Thyroid gland (tissue), 4 donors: ENCODE results near the gene HEATR5A. TPM values are rescaled to one million over a fixed set of nuclear protein-coding genes. Genes with fewer than 3 reads are reported as not detected.
"Not testable (repeated sequence)": the region's sequence is repeated elsewhere in the genome, so short reads cannot be mapped to it uniquely, and the experiment has no call there.

Experiments
- DNase-seq, 2 donors: peaks; one replicate each; pipeline ENCODE4 v3.0.0-alpha.2; 2019
- H3K27ac ChIP-seq, 3 donors: fragments of 200-600 bp; sonication (generic); 1 replicate in 2 of 3; 2 replicates in 1 of 3; pipeline ENCODE4 v1.5.1; 2016 to 2019; ENCODE audit warnings: mild to moderate bottlenecking in 1 of 3, moderate library complexity in 1 of 3
- H3K27me3 ChIP-seq: fragments of 200-600 bp; sonication (generic); one replicate; pipeline ENCODE4 v1.5.1; 2019
- H3K36me3 ChIP-seq, 2 donors: fragments of 200-600 bp; sonication (generic); one replicate each; pipeline ENCODE4 v1.5.1; 2016 to 2019
- H3K4me1 ChIP-seq, 2 donors: fragments of 200-600 bp; sonication (generic); one replicate each; pipeline ENCODE4 v1.5.1; 2017 to 2019
- H3K4me3 ChIP-seq, 3 donors: fragments of 200-600 bp; sonication (generic); replicated peaks in 1 of 3; 1 replicate in 2 of 3; 2 replicates in 1 of 3; pipeline ENCODE4 v1.5.1; 2016; ENCODE audit warnings: mild to moderate bottlenecking in 1 of 3
- H3K9me3 ChIP-seq: fragments of 200-600 bp; sonication (generic); one replicate; pipeline ENCODE4 v1.5.1; 2017
- POLR2A ChIP-seq, 2 donors: fragments of 450-650 bp; IDR thresholded peaks; one replicate each; pipeline ENCODE4 v1.6.1; 2017; ENCODE audit warnings: antibody characterized with exemption in 2 of 2, mild to moderate bottlenecking in 2 of 2, moderate library complexity in 1 of 2
- WGBS, 2 donors: methylation state at CpG; one replicate each; pipeline ENCODE4 v1.1.5; 2017; 5-methylcytosine and 5-hydroxymethylcytosine counted together
- intact Hi-C: fragments of 100-400 bp; cut with DNase I; formaldehyde crosslinking; loops from one replicate; pipeline ENCODE4 v1.15.1; 2023
- total RNA-seq, 4 donors: library from RNA; depleted of rRNA; stranded (reverse); fragments of >200 nt; gene quantifications; one replicate each; pipeline ENCODE4 v1.2.3, GENCODE V29; 2016
- TF ChIP-seq, protein P1 (sequence below), 6 experiments: fragments of 200-600 bp in 3 of 6; fragments of 450-650 bp in 3 of 6; sonication (generic) in 3 of 6; IDR thresholded peaks; one replicate each; pipeline ENCODE4 v1.5.1; 2016 to 2019; ENCODE audit warnings: antibody characterized with exemption in 6 of 6, mild to moderate bottlenecking in 2 of 6, inconsistent platforms in 1 of 6, moderate library complexity in 1 of 6

HEATR5A gene
- total RNA-seq, 4 donors from 2014 or later, result 31.0 to 46.3 (median 40.5) TPM

- no peak for DNase-seq
- Histone ChIP-seq H3K9me3 (no peaks in the 10 kb centered on the region), H3K36me3 (no peaks in the 10 kb centered on the region), H3K4me3 (no peak overlapping the region), H3K27ac (peak overlapping the region in 1 of 3 donors; percentile 7), H3K27me3 (no peaks in the 10 kb centered on the region), H3K4me1 (peaks cover 7 to 15% of the 10 kb centered on the region in 2 donors)
- WGBS, 2 donors, result 37 to 54% methylated on average over 1 of the region's 1 CpG
- TF ChIP-seq, protein P1, sequence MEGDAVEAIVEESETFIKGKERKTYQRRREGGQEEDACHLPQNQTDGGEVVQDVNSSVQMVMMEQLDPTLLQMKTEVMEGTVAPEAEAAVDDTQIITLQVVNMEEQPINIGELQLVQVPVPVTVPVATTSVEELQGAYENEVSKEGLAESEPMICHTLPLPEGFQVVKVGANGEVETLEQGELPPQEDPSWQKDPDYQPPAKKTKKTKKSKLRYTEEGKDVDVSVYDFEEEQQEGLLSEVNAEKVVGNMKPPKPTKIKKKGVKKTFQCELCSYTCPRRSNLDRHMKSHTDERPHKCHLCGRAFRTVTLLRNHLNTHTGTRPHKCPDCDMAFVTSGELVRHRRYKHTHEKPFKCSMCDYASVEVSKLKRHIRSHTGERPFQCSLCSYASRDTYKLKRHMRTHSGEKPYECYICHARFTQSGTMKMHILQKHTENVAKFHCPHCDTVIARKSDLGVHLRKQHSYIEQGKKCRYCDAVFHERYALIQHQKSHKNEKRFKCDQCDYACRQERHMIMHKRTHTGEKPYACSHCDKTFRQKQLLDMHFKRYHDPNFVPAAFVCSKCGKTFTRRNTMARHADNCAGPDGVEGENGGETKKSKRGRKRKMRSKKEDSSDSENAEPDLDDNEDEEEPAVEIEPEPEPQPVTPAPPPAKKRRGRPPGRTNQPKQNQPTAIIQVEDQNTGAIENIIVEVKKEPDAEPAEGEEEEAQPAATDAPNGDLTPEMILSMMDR (IDR thresholded peaks at IDR 0.05), result no peak
- no peak for TF ChIP-seq POLR2A (IDR thresholded peaks at IDR 0.05)
- intact Hi-C loops, result no loop called here
These were observed 25.4 kb upstream of the HEATR5A start for GRCh38 chr14:31445703-31446102.

DNA sequence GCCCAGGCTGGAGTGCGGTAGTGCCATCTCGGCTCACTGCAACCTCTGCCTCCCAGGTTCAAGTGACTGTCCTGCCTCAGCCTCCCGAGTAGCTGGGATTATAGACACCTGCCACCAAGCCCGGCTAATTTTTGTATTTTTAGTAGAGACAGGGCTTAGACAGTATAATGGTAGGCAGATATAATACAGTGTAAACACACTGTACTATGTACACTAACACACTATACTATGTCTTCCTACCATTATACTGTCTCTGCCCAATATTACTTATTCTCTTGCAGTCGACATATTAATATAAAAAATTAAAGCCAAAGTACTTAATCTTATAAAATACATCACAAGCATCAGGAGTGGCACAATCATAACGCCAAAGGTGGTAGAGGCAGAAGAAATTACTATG is 21.9 kb upstream of the HEATR5A start:
- Histone ChIP-seq H3K4me1 (peaks cover 9 to 20% of the 10 kb centered on the region in 2 donors), H3K27ac (peak overlapping the region in 1 of 3 donors; percentile 8), H3K4me3 (no peak overlapping the region), H3K27me3 (no peaks in the 10 kb centered on the region), H3K36me3 (no peaks in the 10 kb centered on the region), H3K9me3 (no peaks in the 10 kb centered on the region)
- WGBS, 2 donors, result 94 to 95% methylated on average over 6 of the region's 6 CpGs
- intact Hi-C loops, result no loop called here
- TF ChIP-seq, protein P1 (IDR thresholded peaks at IDR 0.05), result no peak
- TF ChIP-seq POLR2A (IDR thresholded peaks at IDR 0.05), result no peak
- no peak for DNase-seq

GRCh38 chr14:31441273-31442111 is 21.1 kb upstream of the HEATR5A start:
- no peak for DNase-seq
- Histone ChIP-seq H3K27ac (peak overlapping the region in 2 of 3 donors; percentile 8 to 44), H3K27me3 (no peaks in the 10 kb centered on the region), H3K9me3 (no peaks in the 10 kb centered on the region), H3K4me1 (peaks cover 9 to 20% of the 10 kb centered on the region in 2 donors), H3K36me3 (no peaks in the 10 kb centered on the region), H3K4me3 (no peak overlapping the region)
- 97% methylated on average over 7 of the region's 7 CpGs for WGBS, 2 donors
- no peak for TF ChIP-seq POLR2A (IDR thresholded peaks at IDR 0.05)
- TF ChIP-seq, protein P1 (IDR thresholded peaks at IDR 0.05), result no peak
- intact Hi-C loops, result no loop called here

- H3K27ac ChIP-seq, result no peak overlapping the region
- no peaks in the 10 kb centered on the region for H3K27me3 ChIP-seq
- no peaks in the 10 kb centered on the region for H3K36me3 ChIP-seq
- no peak for TF ChIP-seq POLR2A (IDR thresholded peaks at IDR 0.05)
- TF ChIP-seq, protein P1 (IDR thresholded peaks at IDR 0.05), result no peak
- intact Hi-C loops, result no loop called here
- no peak for DNase-seq
- no peak overlapping the region for H3K4me3 ChIP-seq
- H3K9me3 ChIP-seq, result no peaks in the 10 kb centered on the region
- peaks cover 3 to 20% of the 10 kb centered on the region in 2 donors for H3K4me1 ChIP-seq
These were observed 19.9 kb upstream of the HEATR5A start for GRCh38 chr14:31440280-31440679.

GRCh38 chr14:31439561-31439960 is 19.2 kb upstream of the HEATR5A start:
- no peaks in the 10 kb centered on the region for H3K27me3 ChIP-seq
- no peak overlapping the region for H3K4me3 ChIP-seq
- TF ChIP-seq POLR2A (IDR thresholded peaks at IDR 0.05), result no peak
- TF ChIP-seq, protein P1 (IDR thresholded peaks at IDR 0.05), result no peak
- peak overlapping the region; percentile 0 to 21 (median 20) for H3K27ac ChIP-seq
- peak; percentile 24 to 44 for DNase-seq
- no peaks in the 10 kb centered on the region for H3K9me3 ChIP-seq
- H3K4me1 ChIP-seq, result peaks cover 5 to 20% of the 10 kb centered on the region in 2 donors
- intact Hi-C loops, result no loop called here
- WGBS, 2 donors, result 30 to 44% methylated on average over 2 of the region's 2 CpGs
- no peaks in the 10 kb centered on the region for H3K36me3 ChIP-seq

DNA sequence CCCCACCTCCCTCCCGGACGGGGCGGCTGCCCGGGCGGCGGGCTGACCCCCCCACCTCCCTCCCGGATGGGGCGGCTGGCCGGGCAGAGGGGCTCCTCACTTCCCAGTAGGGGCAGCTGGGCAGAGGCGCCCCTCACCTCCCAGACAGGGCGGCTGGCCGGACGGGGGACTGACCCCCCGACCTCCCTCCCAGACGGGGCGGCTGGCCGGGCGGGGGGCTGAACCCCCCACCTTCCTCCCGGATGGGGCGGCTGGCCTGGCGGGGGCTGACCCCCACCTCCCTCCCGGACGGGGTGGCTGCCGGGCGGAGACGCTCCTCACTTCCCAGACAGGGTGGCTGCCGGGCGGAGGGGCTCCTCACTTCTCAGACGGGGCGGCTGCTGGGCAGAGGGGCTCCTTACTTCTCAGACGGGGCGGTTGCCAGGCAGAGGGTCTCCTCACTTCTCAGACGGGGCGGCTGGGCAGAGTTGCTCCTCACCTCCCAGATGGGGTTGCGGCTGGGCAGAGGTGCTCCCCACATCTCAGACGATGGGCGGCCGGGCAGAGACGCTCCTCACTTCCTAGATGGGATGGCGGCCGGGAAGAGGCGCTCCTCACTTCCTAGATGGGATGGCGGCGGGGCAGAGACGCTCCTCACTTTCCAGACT is 16.8 kb upstream of the HEATR5A start:
- H3K27ac ChIP-seq, H3K9me3 ChIP-seq, H3K4me3 ChIP-seq, intact Hi-C loops, DNase-seq, H3K27me3 ChIP-seq, H3K36me3 ChIP-seq: not testable (repeated sequence)
- H3K4me1 ChIP-seq, result peaks cover 5 to 18% of the 10 kb centered on the region in 2 donors
- 77 to 84% methylated on average over 5 to 9 of the region's 45 CpGs for WGBS, 2 donors
